GM19023 (cell line): ENCODE results near the gene DERL3.
"Not testable (repeated sequence)": the region's sequence is repeated elsewhere in the genome, so short reads cannot be mapped to it uniquely, and the experiment has no call there.

Experiments used
- ATAC-seq: cut with Tn5 transposase; IDR thresholded peaks from one replicate; pipeline ENCODE4 v1.9.1; 2021; ENCODE audit warnings: mild to moderate bottlenecking, moderate library complexity; ENCODE audit not compliant: unreplicated experiment

The DERL3 gene

DNA sequence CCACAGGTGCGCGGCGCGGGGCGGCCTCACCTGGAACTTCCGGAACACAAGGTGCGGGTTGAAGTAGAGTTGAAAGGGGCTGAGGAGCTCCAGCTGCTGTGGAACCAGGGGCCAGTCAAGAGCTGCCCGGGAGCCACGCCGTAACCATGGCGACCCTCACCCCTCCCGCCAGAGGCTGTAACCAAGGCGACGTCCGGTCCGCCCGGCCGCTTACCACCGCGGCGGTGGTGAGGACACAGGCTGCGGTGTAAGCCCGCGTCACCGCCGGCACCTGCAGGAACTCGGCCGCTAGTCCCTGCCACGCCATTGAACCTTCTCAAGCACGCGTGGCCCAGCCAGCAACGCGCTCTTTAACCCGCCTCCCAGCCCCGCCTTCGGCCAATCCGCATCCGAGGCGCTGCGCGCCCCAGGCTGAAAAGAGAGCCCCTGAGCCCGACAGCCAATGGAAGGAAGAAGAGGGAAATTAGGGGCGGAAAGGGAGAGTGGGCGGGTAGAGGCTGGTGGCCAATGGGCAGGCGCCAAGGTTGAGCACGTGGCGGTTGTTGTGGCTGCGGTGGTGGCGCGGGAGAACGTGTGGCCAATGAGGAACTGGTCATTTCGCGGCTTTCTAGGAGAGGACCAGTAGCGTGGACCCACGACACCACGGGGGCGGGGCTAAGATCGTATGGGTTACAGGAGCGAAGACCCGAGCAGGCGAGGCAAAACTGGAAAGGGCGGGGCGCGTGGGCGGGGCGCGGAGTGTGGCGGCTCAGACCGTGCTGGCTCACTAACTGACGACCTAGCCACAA, at the start of gene DERL3:
DERL3 (minus strand) TSS at position 326 of the 788 bp plus-strand sequence; CDS start at position 307, 19 bp downstream.
- ATAC-seq, result peak; percentile 84

- ATAC-seq, result no peak
Observed at GRCh38 chr22:23884140-23884539, 45.3 kb upstream of the DERL3 start.

GRCh38 chr22:23883658-23884057, 44.9 kb upstream of the DERL3 start:
- no peak for ATAC-seq

GRCh38 chr22:23882370-23882769, 43.6 kb upstream of the DERL3 start:
- no peak for ATAC-seq

- ATAC-seq, result no peak
Observed at GRCh38 chr22:23878219-23878618, 39.4 kb upstream of the DERL3 start.

- no peak for ATAC-seq
Observed at GRCh38 chr22:23877566-23877965, 38.8 kb upstream of the DERL3 start.

DNA sequence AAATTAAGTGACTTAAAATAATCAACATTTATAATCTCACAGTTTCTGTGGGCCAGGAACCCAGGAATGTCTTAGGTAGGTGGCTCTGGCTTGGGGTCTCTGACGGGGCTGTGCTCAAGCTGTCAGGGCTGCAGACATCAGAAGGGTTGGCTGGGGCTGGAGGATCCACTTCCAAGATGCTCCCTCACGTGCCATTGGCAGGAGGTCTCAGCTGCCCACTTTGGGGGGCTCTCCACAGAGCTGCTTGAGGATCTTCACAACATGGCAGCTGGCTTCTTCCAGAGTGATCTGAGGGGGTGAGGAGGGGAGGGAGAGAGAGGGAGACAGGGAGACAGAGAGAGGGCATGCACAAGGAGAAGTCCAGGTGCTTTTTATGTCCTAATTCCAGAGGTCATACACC, 37.0 kb upstream of the DERL3 start:
- ATAC-seq, result no peak

DNA sequence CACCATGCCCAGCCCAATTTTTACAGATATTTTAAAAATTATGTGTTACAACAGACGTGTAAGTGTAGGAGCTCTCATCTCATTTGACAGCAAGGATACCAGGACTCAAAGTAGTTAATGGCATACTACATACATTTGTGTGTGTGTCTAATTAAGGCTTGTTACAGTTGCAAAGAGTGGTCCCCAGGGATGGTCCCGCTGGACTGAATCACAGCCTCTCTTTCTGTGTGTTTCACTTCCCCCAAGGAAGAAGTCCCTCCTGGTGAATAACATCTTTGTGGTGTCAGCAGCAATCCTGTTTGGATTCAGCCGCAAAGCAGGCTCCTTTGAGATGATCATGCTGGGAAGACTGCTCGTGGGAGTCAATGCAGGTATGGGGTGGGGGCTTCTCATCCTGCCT, 36.1 kb upstream of the DERL3 start:
- ATAC-seq, result no peak

DNA sequence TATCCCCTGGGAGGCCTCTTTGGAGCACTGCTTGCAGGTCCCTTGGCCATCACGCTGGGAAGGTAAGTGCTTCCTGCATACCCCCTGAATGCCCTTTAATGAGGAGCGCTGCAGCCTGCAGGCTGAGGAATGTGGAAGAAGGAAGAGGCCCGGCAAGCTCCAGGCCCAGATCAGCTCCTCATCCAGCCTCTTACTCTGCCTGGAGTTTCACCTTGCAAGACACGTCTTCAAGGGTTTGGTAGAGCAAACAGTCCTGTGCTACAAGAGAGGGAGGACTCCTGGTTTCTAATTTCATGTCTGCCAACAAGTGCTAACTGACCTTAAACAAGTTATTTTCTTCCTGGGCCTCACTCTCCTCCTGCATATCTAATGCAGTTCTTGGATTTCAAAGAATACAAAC, 29.8 kb upstream of the DERL3 start:
- no peak for ATAC-seq

DNA sequence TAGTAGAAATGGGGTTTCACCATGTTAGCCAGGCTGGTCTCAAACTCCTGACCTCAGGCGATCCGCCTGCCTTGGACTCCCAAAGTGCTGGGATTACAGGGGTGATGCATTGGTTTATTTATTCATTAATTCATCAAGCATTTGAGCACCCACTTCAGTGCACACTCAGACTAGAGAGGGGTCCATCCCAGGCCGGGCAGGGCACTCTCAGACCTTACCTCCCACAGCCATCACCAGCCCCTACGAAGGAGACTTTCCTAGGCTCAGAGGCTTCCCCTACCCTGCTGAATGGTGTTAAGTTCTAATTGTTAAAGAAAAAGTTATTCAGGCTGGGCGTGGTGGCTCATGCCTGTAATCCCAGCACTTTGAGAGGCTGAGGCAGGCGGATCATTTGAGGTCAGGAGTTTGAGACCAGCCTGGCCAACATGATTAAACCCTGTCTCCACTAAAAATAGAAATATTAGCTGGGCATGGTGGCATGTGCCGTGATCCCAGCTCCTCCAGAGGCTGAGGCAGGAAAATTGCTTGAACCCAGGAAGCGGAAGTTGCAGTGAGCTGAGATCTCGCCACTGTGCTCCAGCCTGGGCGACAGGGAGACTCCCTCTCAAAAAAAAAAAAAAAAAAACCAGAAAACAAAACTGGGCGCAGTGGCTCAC, 25.8 kb upstream of the DERL3 start:
- ATAC-seq, result not testable (repeated sequence)

DNA sequence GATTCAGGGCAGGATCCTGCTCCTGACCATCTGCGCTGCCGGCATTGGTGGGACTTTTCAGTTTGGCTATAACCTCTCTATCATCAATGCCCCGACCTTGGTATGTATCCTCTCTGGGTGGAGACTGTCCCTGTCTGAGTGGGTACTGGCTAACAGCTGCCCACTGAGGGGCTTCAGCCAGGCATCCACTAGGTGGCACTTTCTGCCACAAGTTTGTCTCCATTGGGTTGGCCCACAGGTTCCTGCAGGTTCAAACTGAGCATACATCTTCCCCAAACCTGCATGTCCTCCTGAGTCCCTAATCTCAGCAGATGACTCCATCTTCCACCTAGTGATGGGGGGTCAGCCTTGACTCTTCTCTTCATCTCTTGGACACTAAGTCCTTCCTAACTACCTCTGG, 23.3 kb upstream of the DERL3 start:
- ATAC-seq, result no peak

DNA sequence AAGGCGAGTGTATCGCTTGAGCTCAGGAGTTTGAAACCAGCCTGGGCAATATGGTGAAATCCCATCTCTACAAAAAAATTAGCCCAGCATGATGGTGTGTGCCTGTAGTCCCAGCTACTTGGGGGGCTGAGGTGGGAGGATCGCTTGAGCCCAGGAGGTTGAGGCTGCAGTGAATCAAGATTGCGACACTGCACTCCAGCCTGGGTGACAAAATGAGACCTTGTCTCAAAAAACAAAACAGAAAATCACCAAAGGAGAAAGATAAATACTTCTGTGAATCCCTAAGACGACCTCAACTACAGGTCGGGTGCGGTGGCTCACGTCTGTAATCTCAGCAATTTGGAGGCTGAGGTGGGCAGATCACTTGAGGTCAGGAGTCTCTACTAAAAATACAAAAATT, 21.4 kb upstream of the DERL3 start:
- not testable (repeated sequence) for ATAC-seq

GRCh38 chr22:23859201-23859600, 20.4 kb upstream of the DERL3 start:
- no peak for ATAC-seq

DNA sequence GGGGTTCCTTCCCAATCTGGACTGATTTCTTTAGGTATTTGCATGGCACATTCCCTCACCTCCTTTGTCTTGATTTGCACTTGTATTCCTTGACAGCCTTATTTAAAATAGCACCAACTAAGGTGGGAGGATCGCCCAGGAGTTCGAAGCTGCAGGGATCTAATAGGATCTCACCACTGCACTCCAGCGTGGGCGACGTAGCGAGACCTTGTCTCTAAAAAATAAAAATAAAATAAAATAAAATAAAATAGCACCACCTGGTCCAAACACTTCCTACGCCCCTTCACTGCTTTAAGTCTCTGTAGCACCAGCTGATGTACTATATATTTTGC, 19.6 kb upstream of the DERL3 start:
- no peak for ATAC-seq

GRCh38 chr22:23857606-23858483, 19.0 kb upstream of the DERL3 start, which contains the start of gene SLC2A11:
TSS of gene SLC2A11 (plus strand) at chr22:23857875. CDS start at chr22:23858000, 125 bp downstream.
- peak; percentile 91 for ATAC-seq

DNA sequence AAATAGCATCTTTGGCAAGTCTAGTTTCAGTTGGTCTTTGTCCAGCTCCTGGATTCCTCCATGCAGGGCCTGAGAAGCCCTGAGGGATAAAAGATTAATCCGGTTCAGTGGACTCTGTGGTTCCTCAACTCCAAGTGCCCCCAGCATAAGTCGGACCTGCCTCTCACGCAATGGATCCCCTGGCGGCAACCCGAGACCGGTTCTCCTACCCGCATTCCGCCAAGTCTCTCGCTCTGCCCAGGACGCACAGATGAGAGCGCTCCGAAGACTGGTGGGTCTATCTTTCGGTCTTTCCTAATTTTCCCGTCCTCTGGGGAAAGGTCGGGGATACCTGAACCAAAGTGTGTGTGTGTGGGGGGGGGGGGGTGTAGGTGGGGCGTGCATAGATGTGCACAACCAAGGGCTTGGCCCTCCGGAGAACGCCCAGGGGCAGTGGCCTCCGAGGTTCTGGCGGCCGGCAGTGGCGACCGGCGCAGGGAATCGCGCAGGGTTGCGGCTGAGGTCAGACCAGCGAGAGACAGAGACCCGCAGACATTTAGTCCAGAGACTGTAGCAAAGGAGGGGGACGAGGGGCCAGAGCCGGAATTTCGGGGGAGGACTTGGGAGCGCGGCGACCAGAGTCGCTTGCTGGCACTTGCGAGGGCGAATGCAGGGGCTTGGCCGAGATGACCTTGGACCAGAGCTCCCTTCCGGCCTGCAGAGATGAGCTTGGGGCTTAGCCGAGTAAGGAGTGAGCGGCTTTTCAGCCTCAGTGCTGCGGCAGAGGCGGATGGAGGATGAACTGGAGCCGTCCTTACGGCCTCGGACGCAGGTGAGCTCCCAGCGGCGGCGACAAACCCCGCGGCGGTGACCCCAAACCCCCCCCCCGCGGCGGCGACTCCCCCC, 18.2 kb upstream of the DERL3 start:
- ATAC-seq, result peak; percentile 46

DNA sequence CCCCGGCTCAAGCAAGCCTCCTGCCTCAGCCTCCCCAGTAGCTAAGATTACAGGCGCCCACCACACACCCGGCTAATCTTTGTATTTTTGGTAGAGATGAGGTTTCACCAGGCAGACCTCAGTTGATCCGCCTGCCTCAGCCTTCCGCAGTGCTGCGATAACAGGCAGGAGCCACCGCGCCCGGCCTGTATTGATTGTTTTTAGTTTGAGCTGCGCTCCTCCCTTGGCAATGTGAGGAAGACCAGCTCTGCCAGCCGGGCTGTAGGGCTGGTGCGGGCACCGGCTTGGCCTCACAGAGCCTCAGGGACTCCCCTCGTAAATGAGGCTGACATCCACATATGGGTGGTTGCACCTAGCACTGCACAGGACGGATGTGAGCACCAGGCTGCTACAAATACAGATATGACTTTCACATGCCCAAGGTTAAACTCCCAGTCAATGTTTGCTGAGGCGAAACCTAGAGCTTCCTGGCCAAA, 11.4 kb upstream of the DERL3 start:
- no peak for ATAC-seq

GRCh38 chr22:23849009-23850006, 10.5 kb upstream of the DERL3 start:
- no peak for ATAC-seq
